OCI-LY3 (cell line): ENCODE data around the gene CHN2.

Experiments used
- H2AFZ ChIP-seq: fragments of 200-600, 300-600 bp; shearing (Covaris generic); 2 replicates; pipeline ENCODE4 v1.6.0; 2014; ENCODE audit warnings: antibody characterized with exemption, low read depth, low read length
- H3K27ac ChIP-seq: fragments of 200-600, 300-600 bp; sonication (generic); 2 replicates; pipeline ENCODE4 v1.5.1; 2014; ENCODE audit warnings: mild to moderate bottlenecking, low read length, moderate library complexity, mixed read lengths
- H3K27me3 ChIP-seq: fragments of 200-600, 300-600 bp; sonication (generic); 2 replicates; pipeline ENCODE4 v1.6.1; 2014; ENCODE audit warnings: low read depth, low read length, mixed read lengths
- H3K36me3 ChIP-seq: fragments of 200-600, 300-600 bp; sonication (generic); replicated peaks from 2 replicates; pipeline ENCODE3; 2014; ENCODE audit warnings: low read depth, low read length, mixed read lengths
- H3K4me1 ChIP-seq: fragments of 300-600, 200-600 bp; sonication (generic); 2 replicates; pipeline ENCODE4 v1.6.1; 2014; ENCODE audit warnings: low read length, mixed read lengths
- H3K4me2 ChIP-seq: fragments of 200-600, 300-600 bp; sonication (generic); 2 replicates; pipeline ENCODE4 v1.6.1; 2014; ENCODE audit warnings: low read length, mixed read lengths
- H3K4me3 ChIP-seq: fragments of 300-600, 200-600 bp; sonication (generic); 2 replicates; pipeline ENCODE4 v1.5.1; 2014; ENCODE audit warnings: antibody characterized with exemption, mild to moderate bottlenecking, low read length, moderate library complexity
- H3K79me2 ChIP-seq: fragments of 300-600, 200-600 bp; shearing (Covaris generic); 2 replicates; pipeline ENCODE4 v1.6.1; 2014; ENCODE audit warnings: mild to moderate bottlenecking, low read length, mixed read lengths
- H3K9ac ChIP-seq: fragments of 300-600, 200-600 bp; shearing (Covaris generic); 2 replicates; pipeline ENCODE4 v1.6.0; 2014; ENCODE audit warnings: mild to moderate bottlenecking, low read length, moderate library complexity
- H3K9me3 ChIP-seq: fragments of 200-600, 300-600 bp; shearing (Covaris generic); 2 replicates; pipeline ENCODE4 v1.6.1; 2014; ENCODE audit warnings: low read length, mixed read lengths; ENCODE audit not compliant: insufficient read depth
- H4K20me1 ChIP-seq: fragments of 200-600, 300-600 bp; sonication (generic); 2 replicates; pipeline ENCODE4 v1.6.1; 2016; ENCODE audit warnings: low read length, mixed read lengths; ENCODE audit not compliant: insufficient read depth
- EZH2phosphoT487 ChIP-seq: fragments of 200-600 bp; shearing (Covaris generic); IDR thresholded peaks from 2 replicates; pipeline ENCODE4 v1.6.1; 2018; ENCODE audit warnings: antibody characterized with exemption, mixed run types, low read depth
- TF ChIP-seq, protein P1 (sequence below): fragments of 200-600, 300-600 bp; sonication (generic); IDR thresholded peaks from 2 replicates; pipeline ENCODE4 v1.5.1; 2014; ENCODE audit warnings: antibody characterized with exemption, low read length, low read depth

The CHN2 gene

DNA sequence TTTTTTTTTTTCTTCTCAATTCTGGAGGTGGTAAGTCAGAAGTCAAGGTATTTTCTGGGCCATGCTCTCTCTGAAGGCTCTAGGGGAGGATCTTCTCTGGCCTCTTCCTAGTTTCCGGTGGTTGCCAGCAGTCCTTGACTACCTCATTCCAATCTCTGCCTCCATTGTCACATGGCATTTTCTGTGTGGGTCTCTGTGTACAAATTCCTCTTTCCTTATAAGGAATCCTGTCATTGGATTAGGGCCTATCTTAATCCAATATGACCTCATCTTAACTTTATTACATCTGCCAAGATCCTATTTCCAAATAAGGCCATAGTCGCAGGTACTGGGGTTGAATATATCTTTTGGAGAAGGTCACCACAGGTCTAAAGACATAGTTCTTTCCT is 239.8 kb downstream of the CHN2 start:
- TF ChIP-seq, protein P1, sequence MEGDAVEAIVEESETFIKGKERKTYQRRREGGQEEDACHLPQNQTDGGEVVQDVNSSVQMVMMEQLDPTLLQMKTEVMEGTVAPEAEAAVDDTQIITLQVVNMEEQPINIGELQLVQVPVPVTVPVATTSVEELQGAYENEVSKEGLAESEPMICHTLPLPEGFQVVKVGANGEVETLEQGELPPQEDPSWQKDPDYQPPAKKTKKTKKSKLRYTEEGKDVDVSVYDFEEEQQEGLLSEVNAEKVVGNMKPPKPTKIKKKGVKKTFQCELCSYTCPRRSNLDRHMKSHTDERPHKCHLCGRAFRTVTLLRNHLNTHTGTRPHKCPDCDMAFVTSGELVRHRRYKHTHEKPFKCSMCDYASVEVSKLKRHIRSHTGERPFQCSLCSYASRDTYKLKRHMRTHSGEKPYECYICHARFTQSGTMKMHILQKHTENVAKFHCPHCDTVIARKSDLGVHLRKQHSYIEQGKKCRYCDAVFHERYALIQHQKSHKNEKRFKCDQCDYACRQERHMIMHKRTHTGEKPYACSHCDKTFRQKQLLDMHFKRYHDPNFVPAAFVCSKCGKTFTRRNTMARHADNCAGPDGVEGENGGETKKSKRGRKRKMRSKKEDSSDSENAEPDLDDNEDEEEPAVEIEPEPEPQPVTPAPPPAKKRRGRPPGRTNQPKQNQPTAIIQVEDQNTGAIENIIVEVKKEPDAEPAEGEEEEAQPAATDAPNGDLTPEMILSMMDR = no peak
- no peak for TF ChIP-seq EZH2phosphoT487
- no peaks in the 10 kb centered on the region for H3K9me3 ChIP-seq
- no peak overlapping the region for H3K9ac ChIP-seq
- no peak overlapping the region for H3K4me2 ChIP-seq
- no peaks in the 10 kb centered on the region for H4K20me1 ChIP-seq
- H3K4me3 ChIP-seq = no peak overlapping the region
- no peaks in the 10 kb centered on the region for H3K27me3 ChIP-seq
- no peaks in the 10 kb centered on the region for H3K79me2 ChIP-seq
- H2AFZ ChIP-seq = no peak overlapping the region
- H3K36me3 ChIP-seq = no peaks in the 10 kb centered on the region
- no peak overlapping the region for H3K27ac ChIP-seq
- H3K4me1 ChIP-seq = 0 out of 2 replicates have a peak, but pooled peaks cover 2% of the 10 kb centered on the region

DNA sequence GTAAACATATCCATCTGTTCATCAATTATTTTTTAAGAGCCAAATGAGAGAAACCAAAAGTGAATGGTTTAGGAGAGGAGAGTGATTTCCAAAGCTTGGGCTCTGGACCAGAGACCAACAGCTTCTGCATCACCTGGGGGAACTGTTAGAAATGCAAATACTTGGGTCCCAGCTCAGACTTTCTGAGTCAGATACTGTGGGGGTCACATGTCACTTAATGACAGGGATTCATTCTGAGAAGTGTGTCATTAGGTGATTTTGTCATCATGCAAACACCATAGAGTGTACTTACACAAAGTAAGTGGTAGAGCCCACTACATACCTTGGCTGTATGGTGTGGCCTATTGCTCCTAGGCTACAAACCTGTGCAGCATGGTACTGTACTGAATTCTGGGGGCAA is 240.6 kb downstream of the CHN2 start:
- no peak overlapping the region for H3K4me2 ChIP-seq
- TF ChIP-seq EZH2phosphoT487 = no peak
- TF ChIP-seq, protein P1 = no peak
- H3K4me3 ChIP-seq = no peak overlapping the region
- no peaks in the 10 kb centered on the region for H3K27me3 ChIP-seq
- no peak overlapping the region for H2AFZ ChIP-seq
- no peaks in the 10 kb centered on the region for H3K79me2 ChIP-seq
- H4K20me1 ChIP-seq = no peaks in the 10 kb centered on the region
- 0 out of 2 replicates have a peak, but pooled peaks cover 2% of the 10 kb centered on the region for H3K4me1 ChIP-seq
- H3K9me3 ChIP-seq = no peaks in the 10 kb centered on the region
- no peaks in the 10 kb centered on the region for H3K36me3 ChIP-seq
- no peak overlapping the region for H3K9ac ChIP-seq
- H3K27ac ChIP-seq = no peak overlapping the region

DNA sequence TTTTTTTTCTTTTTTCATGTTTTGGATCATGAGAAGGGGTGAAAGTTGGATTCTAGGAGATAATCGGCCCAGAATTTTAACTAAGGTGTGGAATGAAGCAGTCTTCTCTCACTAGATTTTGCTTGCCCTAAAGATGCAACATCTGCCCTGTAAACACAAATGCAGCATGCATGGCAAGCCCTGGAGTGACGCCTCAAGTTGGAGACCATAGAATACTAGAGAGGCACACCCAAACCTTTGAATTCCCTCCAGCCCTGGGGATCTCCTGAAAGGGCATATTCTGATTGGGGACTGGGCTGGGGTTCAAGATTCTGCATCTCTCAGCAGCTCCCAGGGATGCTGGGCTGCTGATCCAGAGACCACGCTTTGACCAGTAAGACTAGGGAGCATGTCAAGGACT is 241.3 kb downstream of the CHN2 start:
- Histone ChIP-seq H3K27me3 (no peaks in the 10 kb centered on the region), H3K4me3 (no peak overlapping the region), H3K27ac (no peak overlapping the region), H3K79me2 (no peaks in the 10 kb centered on the region), H3K36me3 (no peaks in the 10 kb centered on the region), H4K20me1 (no peaks in the 10 kb centered on the region), H3K4me2 (no peak overlapping the region), H3K9ac (no peak overlapping the region), H3K4me1 (0 out of 2 replicates have a peak, but pooled peaks cover 2% of the 10 kb centered on the region), H2AFZ (no peak overlapping the region), H3K9me3 (no peaks in the 10 kb centered on the region)
- no peak for TF ChIP-seq EZH2phosphoT487
- TF ChIP-seq, protein P1 = no peak

DNA sequence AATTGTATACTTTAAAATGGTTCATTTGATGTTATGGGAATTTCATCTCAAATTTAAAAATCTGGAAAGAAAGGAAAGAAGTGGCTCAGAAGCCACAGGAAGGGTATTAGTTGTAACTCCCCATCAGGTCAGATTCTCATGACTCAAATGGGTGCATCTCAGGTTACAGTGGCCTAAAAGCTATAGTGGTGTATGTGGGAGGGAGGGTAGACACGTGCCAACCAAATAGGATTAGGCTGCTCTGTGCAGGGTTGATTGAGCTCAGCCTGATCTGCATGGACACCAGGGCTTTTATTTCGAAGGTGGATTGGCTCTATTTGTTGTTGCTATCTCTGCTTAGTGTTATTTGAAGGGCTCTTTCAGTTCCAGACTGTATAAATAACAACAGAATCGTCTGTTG is 247.6 kb downstream of the CHN2 start:
- Histone ChIP-seq H3K9ac (no peak overlapping the region), H3K4me1 (no peaks in the 10 kb centered on the region), H3K9me3 (no peaks in the 10 kb centered on the region), H4K20me1 (no peaks in the 10 kb centered on the region), H3K27me3 (peaks cover 4% of the 10 kb centered on the region; the same call in 1 of the 2 replicates), H3K4me2 (no peak overlapping the region), H3K36me3 (no peaks in the 10 kb centered on the region), H3K4me3 (no peak overlapping the region), H3K79me2 (no peaks in the 10 kb centered on the region), H2AFZ (no peak overlapping the region), H3K27ac (no peak overlapping the region)
- no peak for TF ChIP-seq EZH2phosphoT487
- TF ChIP-seq, protein P1 = no peak
